ENCODE results near the gene DHRS7C. TPM values are rescaled to one million over a fixed set of nuclear protein-coding genes. Genes with fewer than 3 reads are reported as not detected.

The DHRS7C gene
- total and polyA plus RNA-seq, 2 of the 13 experiments (the other 11 are each of a cell fraction or from before 2014, with no cell fraction given), result not detected

- 24% methylated on average over 9 of the region's 9 CpGs for WGBS (ENCODE audit: low lambda C conversion rate)
- FAIRE-seq (no peak), ATAC-seq (no peak), DNase-seq (ENCODE audit: low spot score) (no peak)
- Histone ChIP-seq H3K27me3 (ENCODE audit: control insufficient read depth in 1 of 2, insufficient read depth in 2 of 2, low read length in 2 of 2) (0 out of 5 replicates have a peak, but pooled peaks cover 0 to 2% of the 10 kb centered on the region in 2 experiments), H3K9me3 (ENCODE audit: low read length) (no peaks in the 10 kb centered on the region), H3K36me3 (replicated peaks in 1 of 2; ENCODE audit: control insufficient read depth in 1 of 2, insufficient read depth in 2 of 2, low read length in 2 of 2) (no peaks in the 10 kb centered on the region), H3K27ac (ENCODE audit: extremely low read length, insufficient read depth, low read length) (no peak overlapping the region), H3K79me2 (ENCODE audit: insufficient read depth, low read length) (no peaks in the 10 kb centered on the region), H3K9ac (ENCODE audit: insufficient read depth, low read depth, low read length) (no peak overlapping the region), H3K4me3 (replicated peaks in 1 of 3; ENCODE audit: insufficient read depth in 1 of 3, low read depth in 2 of 3, low read length in 3 of 3) (no peak overlapping the region), H2AFZ (ENCODE audit: low read length) (no peak overlapping the region), H3K4me2 (ENCODE audit: low read depth, low read length) (no peak overlapping the region), H4K20me1 (ENCODE audit: insufficient read depth, low read length) (no peaks in the 10 kb centered on the region), H3K4me1 (ENCODE audit: insufficient read depth, low read length) (no peaks in the 10 kb centered on the region)
- no TSS peak for BruUV-seq (replicated peaks)
- ChIA-PET CTCF (ENCODE audit: low intra/inter-chr PET ratio, low total read pairs) (no interaction called here), POLR2A (no interaction called here)
- in situ Hi-C loops (cut with HindIII; ENCODE audit: extremely low pct_ligation_motif_present, low pct_unique_long_range_greater_than_20kb) (no loop called here), intact Hi-C loops (cut with micrococcal nuclease; ENCODE audit: unreplicated experiment) (no loop called here)
- no peak for TF ChIP-seq SRF (IDR thresholded peaks at IDR 0.05; ENCODE audit: low read depth, low read length)
- no peak for TF ChIP-seq TAF1 (CRISPR knock-in tag; IDR thresholded peaks at IDR 0.05)
- TF ChIP-seq ZNF263 (CRISPR knock-in tag; IDR thresholded peaks at IDR 0.05), result no peak
- no peak for TF ChIP-seq ZNF800 (CRISPR knock-in tag; IDR thresholded peaks at IDR 0.05)
- no peak for TF ChIP-seq ZC3H13 (CRISPR knock-in tag; IDR thresholded peaks at IDR 0.05)
- no peak for TF ChIP-seq ZNF644 (CRISPR knock-in tag; IDR thresholded peaks at IDR 0.05; ENCODE audit: low read depth)
- TF ChIP-seq ZNF580 (CRISPR knock-in tag; IDR thresholded peaks at IDR 0.05; ENCODE audit: borderline replicate concordance, low read depth), result no peak
- TF ChIP-seq FLYWCH1 (CRISPR knock-in tag; IDR thresholded peaks at IDR 0.05), result no peak
- TF ChIP-seq ATF7 (IDR thresholded peaks at IDR 0.05), result no peak
- TF ChIP-seq ATF7 (CRISPR knock-in tag; IDR thresholded peaks at IDR 0.05), result no peak
- no peak for TF ChIP-seq PAXIP1 (CRISPR knock-in tag; conservative IDR thresholded peaks at IDR 0.05)
- no peak for TF ChIP-seq ARID3A (IDR thresholded peaks at IDR 0.05; ENCODE audit: low read depth, low read length)
- TF ChIP-seq, protein P1, sequence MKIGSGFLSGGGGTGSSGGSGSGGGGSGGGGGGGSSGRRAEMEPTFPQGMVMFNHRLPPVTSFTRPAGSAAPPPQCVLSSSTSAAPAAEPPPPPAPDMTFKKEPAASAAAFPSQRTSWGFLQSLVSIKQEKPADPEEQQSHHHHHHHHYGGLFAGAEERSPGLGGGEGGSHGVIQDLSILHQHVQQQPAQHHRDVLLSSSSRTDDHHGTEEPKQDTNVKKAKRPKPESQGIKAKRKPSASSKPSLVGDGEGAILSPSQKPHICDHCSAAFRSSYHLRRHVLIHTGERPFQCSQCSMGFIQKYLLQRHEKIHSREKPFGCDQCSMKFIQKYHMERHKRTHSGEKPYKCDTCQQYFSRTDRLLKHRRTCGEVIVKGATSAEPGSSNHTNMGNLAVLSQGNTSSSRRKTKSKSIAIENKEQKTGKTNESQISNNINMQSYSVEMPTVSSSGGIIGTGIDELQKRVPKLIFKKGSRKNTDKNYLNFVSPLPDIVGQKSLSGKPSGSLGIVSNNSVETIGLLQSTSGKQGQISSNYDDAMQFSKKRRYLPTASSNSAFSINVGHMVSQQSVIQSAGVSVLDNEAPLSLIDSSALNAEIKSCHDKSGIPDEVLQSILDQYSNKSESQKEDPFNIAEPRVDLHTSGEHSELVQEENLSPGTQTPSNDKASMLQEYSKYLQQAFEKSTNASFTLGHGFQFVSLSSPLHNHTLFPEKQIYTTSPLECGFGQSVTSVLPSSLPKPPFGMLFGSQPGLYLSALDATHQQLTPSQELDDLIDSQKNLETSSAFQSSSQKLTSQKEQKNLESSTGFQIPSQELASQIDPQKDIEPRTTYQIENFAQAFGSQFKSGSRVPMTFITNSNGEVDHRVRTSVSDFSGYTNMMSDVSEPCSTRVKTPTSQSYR (CRISPR knock-in tag; IDR thresholded peaks at IDR 0.05; ENCODE audit: borderline replicate concordance), result no peak
- no peak for TF ChIP-seq ZFP36L1 (CRISPR knock-in tag; IDR thresholded peaks at IDR 0.05)
- TF ChIP-seq ZNF329 (CRISPR knock-in tag; IDR thresholded peaks at IDR 0.05; ENCODE audit: low read depth), result no peak
- no peak for TF ChIP-seq AGO2 (optimal IDR thresholded peaks at IDR 0.05; ENCODE audit: low read depth, low read length)
These were observed 40.9 kb downstream of the DHRS7C start for GRCh38 chr17:9750524-9750923.
